Vagina (tissue), 2 donors: Measurements from ENCODE around the gene IL1RAPL2. TPM values are rescaled to one million over a fixed set of nuclear protein-coding genes. Genes with fewer than 3 reads are reported as not detected.

Experiments used
- DNase-seq, 2 donors: peaks; one replicate each; pipeline ENCODE4 v3.0.0-alpha.2; 2017; ENCODE audit errors: extremely low spot score in 2 of 2
- H3K27ac ChIP-seq: fragments of 200-600 bp; sonication (generic); one replicate; pipeline ENCODE4 v1.5.1; 2019
- H3K27me3 ChIP-seq: fragments of 200-600 bp; sonication (generic); one replicate; pipeline ENCODE4 v1.5.1; 2019
- H3K36me3 ChIP-seq, 2 donors: fragments of 200-600 bp; sonication (generic); one replicate each; pipeline ENCODE4 v1.5.1; 2017 to 2019
- H3K4me1 ChIP-seq: fragments of 200-600 bp; sonication (generic); one replicate; pipeline ENCODE4 v1.5.1; 2019
- H3K4me3 ChIP-seq, 2 donors: fragments of 200-600 bp; sonication (generic); 1 replicate in 1 of 2; 2 replicates in 1 of 2; pipeline ENCODE4 v1.5.1; 2016 to 2019
- H3K9me3 ChIP-seq: fragments of 200-600 bp; sonication (generic); one replicate; pipeline ENCODE4 v1.5.1; 2019
- CTCF ChIP-seq, 3 experiments: fragments of 450-650 bp in 2 of 3; fragments of 200-600 bp in 1 of 3; sonication (generic) in 1 of 3; IDR thresholded peaks; one replicate each; pipeline ENCODE4 v1.5.1; 2017 to 2019; ENCODE audit warnings: antibody characterized with exemption in 3 of 3, mild to moderate bottlenecking in 2 of 3, moderate library complexity in 2 of 3
- POLR2A ChIP-seq, 2 donors: fragments of 450-650 bp; IDR thresholded peaks; one replicate each; pipeline ENCODE4 v1.6.1; 2017; ENCODE audit warnings: antibody characterized with exemption in 2 of 2, mild to moderate bottlenecking in 2 of 2, moderate library complexity in 2 of 2
- POLR2AphosphoS5 ChIP-seq, 2 donors: sonication (generic); formaldehyde crosslinking; IDR thresholded peaks; one replicate each; pipeline ENCODE4 v1.9.0; 2017; ENCODE audit warnings: antibody characterized with exemption in 2 of 2, mild to moderate bottlenecking in 2 of 2, low read depth in 1 of 2; ENCODE audit not compliant: insufficient read depth in 1 of 2
- intact Hi-C: fragments of 100-400 bp; cut with DNase I; formaldehyde crosslinking; loops from one replicate; pipeline ENCODE4 v1.15.1; 2023
- total RNA-seq: library from RNA; depleted of rRNA; stranded (reverse); fragments of >200 nt; gene quantifications from one replicate; pipeline ENCODE4 v1.2.3, GENCODE V29; 2016

The IL1RAPL2 gene
- total RNA-seq, 1 donor from 2014 or later, result 0.25 TPM

DNA sequence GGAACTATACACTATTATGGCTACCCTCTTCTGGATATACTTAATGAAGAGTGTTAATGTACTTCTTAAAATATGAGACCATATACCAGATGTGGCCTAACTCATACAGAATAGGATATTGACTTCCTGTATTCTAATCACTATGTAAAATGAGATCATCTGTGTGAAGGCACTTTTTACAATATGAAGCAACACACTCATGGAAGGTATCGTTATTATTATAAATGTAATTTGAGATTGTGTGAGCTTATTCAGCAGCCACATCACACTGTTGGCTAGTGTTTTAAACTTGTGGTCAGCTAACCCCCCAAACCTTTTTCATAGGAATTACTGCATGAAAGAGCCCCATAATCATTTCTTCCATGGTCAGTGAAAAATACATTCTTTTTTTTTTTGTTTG lies 936.3 kb downstream of the IL1RAPL2 start:
- no peaks in the 10 kb centered on the region for H3K9me3 ChIP-seq
- H3K27me3 ChIP-seq, result no peaks in the 10 kb centered on the region
- H3K4me3 ChIP-seq, result no peak overlapping the region
- no peaks in the 10 kb centered on the region for H3K36me3 ChIP-seq
- no peak for DNase-seq
- TF ChIP-seq POLR2AphosphoS5 (IDR thresholded peaks at IDR 0.05; ENCODE audit: insufficient read depth in 1 of 2, low read depth in 1 of 2) (no peak), POLR2A (IDR thresholded peaks at IDR 0.05) (no peak), CTCF (IDR thresholded peaks at IDR 0.05) (no peak)
- H3K27ac ChIP-seq, result no peak overlapping the region
- intact Hi-C loops, result no loop called here
- no peaks in the 10 kb centered on the region for H3K4me1 ChIP-seq

DNA sequence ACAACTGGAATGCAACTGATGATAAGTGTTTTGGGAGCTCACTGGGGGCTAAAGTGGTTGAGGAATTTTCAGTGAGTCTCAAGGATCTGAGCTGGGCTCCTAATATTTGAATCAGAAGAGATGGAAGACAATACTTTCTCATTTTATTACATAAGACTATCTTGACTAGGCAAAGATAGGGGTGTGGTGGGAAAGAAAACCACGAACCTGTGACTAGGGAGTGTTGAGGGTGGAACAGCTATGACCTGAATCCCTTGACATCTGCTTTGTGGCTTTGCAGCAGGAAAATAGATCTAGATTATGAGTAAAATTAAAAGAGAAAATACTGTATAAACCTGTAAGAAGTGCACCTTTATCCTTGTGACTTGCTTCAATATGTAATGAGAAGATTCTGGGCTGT lies 949.6 kb downstream of the IL1RAPL2 start:
- intact Hi-C loops, result no loop called here
- TF ChIP-seq POLR2AphosphoS5 (IDR thresholded peaks at IDR 0.05; ENCODE audit: insufficient read depth in 1 of 2, low read depth in 1 of 2), result no peak
- no peak for TF ChIP-seq POLR2A (IDR thresholded peaks at IDR 0.05)
- TF ChIP-seq CTCF (IDR thresholded peaks at IDR 0.05), result no peak

DNA sequence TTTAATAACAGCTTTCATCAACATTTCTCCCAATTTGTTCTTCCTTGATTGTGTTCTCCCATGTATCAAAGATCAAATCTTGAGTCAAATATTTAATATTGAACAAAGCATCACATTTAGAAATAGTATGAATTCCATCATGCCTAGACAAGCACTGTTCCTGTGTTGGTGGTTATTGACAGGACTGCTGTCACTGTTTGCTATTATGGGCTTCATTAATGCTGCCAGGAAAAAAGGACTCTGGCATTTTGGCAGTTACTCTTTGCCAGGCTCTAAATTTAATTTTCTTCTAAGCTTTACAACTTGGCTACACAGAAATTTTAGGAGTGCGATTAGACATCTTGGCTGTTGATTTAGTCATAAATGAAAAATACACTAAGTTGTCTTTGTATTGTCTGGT lies 960.4 kb downstream of the IL1RAPL2 start:
- Histone ChIP-seq H3K4me3 (no peak overlapping the region), H3K9me3 (no peaks in the 10 kb centered on the region), H3K4me1 (no peaks in the 10 kb centered on the region), H3K27me3 (no peaks in the 10 kb centered on the region), H3K27ac (no peak overlapping the region), H3K36me3 (no peaks in the 10 kb centered on the region)
- DNase-seq, result no peak
- TF ChIP-seq CTCF (IDR thresholded peaks at IDR 0.05), result no peak
- TF ChIP-seq POLR2A (IDR thresholded peaks at IDR 0.05), result no peak
- TF ChIP-seq POLR2AphosphoS5 (IDR thresholded peaks at IDR 0.05; ENCODE audit: insufficient read depth in 1 of 2, low read depth in 1 of 2), result no peak
- intact Hi-C loops, result no loop called here

More for the DNA sequence above, 949.6 kb downstream of the IL1RAPL2 start:
- no peak overlapping the region for H3K27ac ChIP-seq
- no peaks in the 10 kb centered on the region for H3K4me1 ChIP-seq
- no peaks in the 10 kb centered on the region for H3K9me3 ChIP-seq
- no peak overlapping the region for H3K4me3 ChIP-seq
- no peak for DNase-seq
- no peaks in the 10 kb centered on the region for H3K36me3 ChIP-seq
- H3K27me3 ChIP-seq, result no peaks in the 10 kb centered on the region

DNA sequence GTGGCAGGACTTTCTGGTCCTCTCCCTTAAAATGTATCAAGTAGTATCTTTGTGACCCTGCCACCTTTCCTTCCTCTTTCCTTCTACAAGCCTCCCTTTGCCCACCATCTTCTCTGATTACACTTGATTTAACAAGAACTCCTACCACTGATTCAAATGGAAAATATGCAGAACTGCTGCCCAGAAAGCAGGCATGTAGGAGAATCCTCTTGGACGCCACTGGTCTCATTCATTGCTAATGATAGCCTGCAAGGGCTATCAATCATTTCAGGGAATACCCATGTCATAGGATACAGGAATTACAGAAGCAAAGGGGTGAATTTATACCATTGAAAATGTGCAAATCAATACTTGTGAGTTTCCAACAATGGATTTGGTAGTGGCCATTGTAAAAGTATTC lies 961.8 kb downstream of the IL1RAPL2 start:
- H3K4me1 ChIP-seq, result no peaks in the 10 kb centered on the region
- H3K27ac ChIP-seq, result no peak overlapping the region
- intact Hi-C loops, result no loop called here
- H3K4me3 ChIP-seq, result no peak overlapping the region
- no peak for DNase-seq
- no peak for TF ChIP-seq POLR2AphosphoS5 (IDR thresholded peaks at IDR 0.05; ENCODE audit: insufficient read depth in 1 of 2, low read depth in 1 of 2)
- no peak for TF ChIP-seq CTCF (IDR thresholded peaks at IDR 0.05)
- no peak for TF ChIP-seq POLR2A (IDR thresholded peaks at IDR 0.05)
- no peaks in the 10 kb centered on the region for H3K9me3 ChIP-seq
- H3K36me3 ChIP-seq, result no peaks in the 10 kb centered on the region
- H3K27me3 ChIP-seq, result no peaks in the 10 kb centered on the region

DNA sequence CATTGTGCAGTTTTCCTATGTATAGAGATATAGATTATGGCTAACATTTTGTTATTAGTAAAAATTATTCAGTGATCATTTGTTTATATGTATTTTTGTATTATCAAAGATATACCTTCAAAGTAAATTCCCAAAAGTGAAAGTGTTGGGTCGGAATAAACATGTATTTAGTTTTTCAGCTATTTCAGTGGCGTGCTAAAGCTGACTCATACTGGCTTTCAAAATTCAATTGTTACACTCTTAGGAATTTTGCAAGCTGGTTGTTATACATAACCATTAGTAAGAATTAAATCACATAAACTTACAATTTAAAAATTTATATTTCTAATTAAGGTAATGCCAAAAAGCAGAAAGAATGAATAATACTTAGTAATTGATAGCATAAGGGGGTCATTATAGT lies 968.0 kb downstream of the IL1RAPL2 start:
- Histone ChIP-seq H3K9me3 (no peaks in the 10 kb centered on the region), H3K36me3 (no peaks in the 10 kb centered on the region), H3K27ac (no peak overlapping the region), H3K4me3 (no peak overlapping the region), H3K4me1 (no peaks in the 10 kb centered on the region), H3K27me3 (no peaks in the 10 kb centered on the region)
- no peak for DNase-seq
- intact Hi-C loops, result no loop called here
- TF ChIP-seq POLR2A (IDR thresholded peaks at IDR 0.05), result no peak
- TF ChIP-seq POLR2AphosphoS5 (IDR thresholded peaks at IDR 0.05; ENCODE audit: insufficient read depth in 1 of 2, low read depth in 1 of 2), result no peak
- no peak for TF ChIP-seq CTCF (IDR thresholded peaks at IDR 0.05)
